ENCODE results near the gene CLRN2. TPM values are rescaled to one million over a fixed set of nuclear protein-coding genes. Genes with fewer than 3 reads are reported as not detected.

The CLRN2 gene
- total RNA-seq, 1 experiment from 2014 or later, result not detected

DNA sequence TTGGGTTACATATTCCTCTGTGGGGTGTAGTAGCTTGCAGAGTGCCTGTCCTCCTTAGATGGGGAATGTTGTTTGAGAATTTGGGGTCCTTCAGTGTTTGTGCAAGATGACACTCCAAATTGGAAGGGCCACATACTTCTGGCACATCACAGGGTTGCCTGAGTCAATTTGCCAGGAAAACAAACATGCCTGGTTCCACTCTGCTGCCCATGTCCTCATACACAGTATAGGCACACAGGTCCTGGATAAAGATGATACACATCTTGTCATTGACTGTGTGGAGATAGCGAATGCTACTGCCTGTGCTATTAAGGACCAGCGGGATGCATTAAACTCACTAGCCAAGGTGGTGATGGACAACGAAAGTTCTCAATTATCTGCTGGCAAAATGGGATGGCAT is 50.9 kb downstream of the CLRN2 start:
- TF ChIP-seq, protein P1, sequence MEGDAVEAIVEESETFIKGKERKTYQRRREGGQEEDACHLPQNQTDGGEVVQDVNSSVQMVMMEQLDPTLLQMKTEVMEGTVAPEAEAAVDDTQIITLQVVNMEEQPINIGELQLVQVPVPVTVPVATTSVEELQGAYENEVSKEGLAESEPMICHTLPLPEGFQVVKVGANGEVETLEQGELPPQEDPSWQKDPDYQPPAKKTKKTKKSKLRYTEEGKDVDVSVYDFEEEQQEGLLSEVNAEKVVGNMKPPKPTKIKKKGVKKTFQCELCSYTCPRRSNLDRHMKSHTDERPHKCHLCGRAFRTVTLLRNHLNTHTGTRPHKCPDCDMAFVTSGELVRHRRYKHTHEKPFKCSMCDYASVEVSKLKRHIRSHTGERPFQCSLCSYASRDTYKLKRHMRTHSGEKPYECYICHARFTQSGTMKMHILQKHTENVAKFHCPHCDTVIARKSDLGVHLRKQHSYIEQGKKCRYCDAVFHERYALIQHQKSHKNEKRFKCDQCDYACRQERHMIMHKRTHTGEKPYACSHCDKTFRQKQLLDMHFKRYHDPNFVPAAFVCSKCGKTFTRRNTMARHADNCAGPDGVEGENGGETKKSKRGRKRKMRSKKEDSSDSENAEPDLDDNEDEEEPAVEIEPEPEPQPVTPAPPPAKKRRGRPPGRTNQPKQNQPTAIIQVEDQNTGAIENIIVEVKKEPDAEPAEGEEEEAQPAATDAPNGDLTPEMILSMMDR (conservative IDR thresholded peaks at IDR 0.05), result no peak
- Histone ChIP-seq H2BK20ac (ENCODE audit: low read depth, low read length, poor library complexity, severe bottlenecking) (no peak overlapping the region), H3K4me2 (ENCODE audit: insufficient read depth, insufficient read length, low read length) (no peak overlapping the region), H3K56ac (ENCODE audit: insufficient read length, low read depth, low read length) (no peak overlapping the region), H3K9me3 (ENCODE audit: control insufficient read depth, low read depth, low read length) (no peaks in the 10 kb centered on the region), H3K9ac (ENCODE audit: extremely low read depth, insufficient read length, low read length) (no peak overlapping the region), H4K5ac (ENCODE audit: insufficient read length, low read depth, low read length) (no peak overlapping the region), H4K8ac (replicated peaks; ENCODE audit: insufficient read length, low read depth, low read length) (no peak overlapping the region), H4K91ac (ENCODE audit: insufficient read length, low read depth, low read length) (no peak overlapping the region), H3K79me2 (ENCODE audit: insufficient read depth, low read length) (no peaks in the 10 kb centered on the region), H3K14ac (ENCODE audit: insufficient read depth, low read length) (no peak overlapping the region), H3K18ac (ENCODE audit: insufficient read length, low read depth, low read length) (no peak overlapping the region), H2BK15ac (ENCODE audit: low read depth, low read length) (no peak overlapping the region), H3K4ac (ENCODE audit: low read depth, low read length) (no peak overlapping the region), H3K23ac (ENCODE audit: insufficient read length, low read depth, low read length) (no peak overlapping the region), H3K27me3 (ENCODE audit: insufficient read depth, low read length) (no peaks in the 10 kb centered on the region), H2BK120ac (ENCODE audit: low read depth, low read length, poor library complexity, severe bottlenecking) (no peak overlapping the region), H4K20me1 (ENCODE audit: control insufficient read depth, insufficient read depth, insufficient read length) (no peaks in the 10 kb centered on the region), H3K4me1 (ENCODE audit: insufficient read depth, low read length) (no peaks in the 10 kb centered on the region), H2AK5ac (ENCODE audit: insufficient read length, low read length) (no peak overlapping the region), H3K27ac (ENCODE audit: insufficient read length, low read depth, low read length) (no peak overlapping the region), H3T11ph (ENCODE audit: low read length) (no peak overlapping the region), H2BK12ac (ENCODE audit: insufficient read length, low read depth, low read length) (no peak overlapping the region), H2BK5ac (ENCODE audit: insufficient read length, low read length) (no peak overlapping the region), H3K79me1 (ENCODE audit: insufficient read depth, low read depth, low read length, poor library complexity, severe bottlenecking) (no peaks in the 10 kb centered on the region), H2AFZ (ENCODE audit: low read length) (no peak overlapping the region), H3K23me2 (ENCODE audit: insufficient read length, low read depth, low read length, poor library complexity, severe bottlenecking) (no peaks in the 10 kb centered on the region)
- Mint-ChIP-seq H3K36me3 (ENCODE audit: insufficient read depth in 1 of 3, low read depth in 3 of 3) (no peaks in the 10 kb centered on the region), H3K4me1 (peaks cover 0 to 8% of the 10 kb centered on the region in 2 experiments; a peak in 1 of 4 replicates), H3K27me3 (ENCODE audit: low read depth) (peaks cover 4% of the 10 kb centered on the region), H3K27ac (no peak overlapping the region), H3K9me3 (no peaks in the 10 kb centered on the region), H3K4me3 (no peak overlapping the region)
- DNase-seq, result no peak
- no CpG with 5 or more reads among the region's 3 CpGs for WGBS (ENCODE audit: extremely low coverage, insufficient read length, low lambda C conversion rate)

All from H9 (cell line).